OCI-LY3 (cell line): Measurements from ENCODE around the gene MAN1A1.

Source experiments
- H2AFZ ChIP-seq: fragments of 200-600, 300-600 bp; shearing (Covaris generic); 2 replicates; pipeline ENCODE4 v1.6.0; 2014; ENCODE audit warnings: antibody characterized with exemption, low read depth, low read length
- H3K27ac ChIP-seq: fragments of 200-600, 300-600 bp; sonication (generic); 2 replicates; pipeline ENCODE4 v1.5.1; 2014; ENCODE audit warnings: mild to moderate bottlenecking, low read length, moderate library complexity, mixed read lengths
- H3K27me3 ChIP-seq: fragments of 200-600, 300-600 bp; sonication (generic); 2 replicates; pipeline ENCODE4 v1.6.1; 2014; ENCODE audit warnings: low read depth, low read length, mixed read lengths
- H3K36me3 ChIP-seq: fragments of 200-600, 300-600 bp; sonication (generic); replicated peaks from 2 replicates; pipeline ENCODE3; 2014; ENCODE audit warnings: low read depth, low read length, mixed read lengths
- H3K4me1 ChIP-seq: fragments of 300-600, 200-600 bp; sonication (generic); 2 replicates; pipeline ENCODE4 v1.6.1; 2014; ENCODE audit warnings: low read length, mixed read lengths
- H3K4me2 ChIP-seq: fragments of 200-600, 300-600 bp; sonication (generic); 2 replicates; pipeline ENCODE4 v1.6.1; 2014; ENCODE audit warnings: low read length, mixed read lengths
- H3K4me3 ChIP-seq: fragments of 300-600, 200-600 bp; sonication (generic); 2 replicates; pipeline ENCODE4 v1.5.1; 2014; ENCODE audit warnings: antibody characterized with exemption, mild to moderate bottlenecking, low read length, moderate library complexity
- H3K79me2 ChIP-seq: fragments of 300-600, 200-600 bp; shearing (Covaris generic); 2 replicates; pipeline ENCODE4 v1.6.1; 2014; ENCODE audit warnings: mild to moderate bottlenecking, low read length, mixed read lengths
- H3K9ac ChIP-seq: fragments of 300-600, 200-600 bp; shearing (Covaris generic); 2 replicates; pipeline ENCODE4 v1.6.0; 2014; ENCODE audit warnings: mild to moderate bottlenecking, low read length, moderate library complexity
- H3K9me3 ChIP-seq: fragments of 200-600, 300-600 bp; shearing (Covaris generic); 2 replicates; pipeline ENCODE4 v1.6.1; 2014; ENCODE audit warnings: low read length, mixed read lengths; ENCODE audit not compliant: insufficient read depth
- H4K20me1 ChIP-seq: fragments of 200-600, 300-600 bp; sonication (generic); 2 replicates; pipeline ENCODE4 v1.6.1; 2016; ENCODE audit warnings: low read length, mixed read lengths; ENCODE audit not compliant: insufficient read depth
- EZH2phosphoT487 ChIP-seq: fragments of 200-600 bp; shearing (Covaris generic); IDR thresholded peaks from 2 replicates; pipeline ENCODE4 v1.6.1; 2018; ENCODE audit warnings: antibody characterized with exemption, mixed run types, low read depth
- TF ChIP-seq, protein P1 (sequence below): fragments of 200-600, 300-600 bp; sonication (generic); IDR thresholded peaks from 2 replicates; pipeline ENCODE4 v1.5.1; 2014; ENCODE audit warnings: antibody characterized with exemption, low read length, low read depth

Gene MAN1A1

DNA sequence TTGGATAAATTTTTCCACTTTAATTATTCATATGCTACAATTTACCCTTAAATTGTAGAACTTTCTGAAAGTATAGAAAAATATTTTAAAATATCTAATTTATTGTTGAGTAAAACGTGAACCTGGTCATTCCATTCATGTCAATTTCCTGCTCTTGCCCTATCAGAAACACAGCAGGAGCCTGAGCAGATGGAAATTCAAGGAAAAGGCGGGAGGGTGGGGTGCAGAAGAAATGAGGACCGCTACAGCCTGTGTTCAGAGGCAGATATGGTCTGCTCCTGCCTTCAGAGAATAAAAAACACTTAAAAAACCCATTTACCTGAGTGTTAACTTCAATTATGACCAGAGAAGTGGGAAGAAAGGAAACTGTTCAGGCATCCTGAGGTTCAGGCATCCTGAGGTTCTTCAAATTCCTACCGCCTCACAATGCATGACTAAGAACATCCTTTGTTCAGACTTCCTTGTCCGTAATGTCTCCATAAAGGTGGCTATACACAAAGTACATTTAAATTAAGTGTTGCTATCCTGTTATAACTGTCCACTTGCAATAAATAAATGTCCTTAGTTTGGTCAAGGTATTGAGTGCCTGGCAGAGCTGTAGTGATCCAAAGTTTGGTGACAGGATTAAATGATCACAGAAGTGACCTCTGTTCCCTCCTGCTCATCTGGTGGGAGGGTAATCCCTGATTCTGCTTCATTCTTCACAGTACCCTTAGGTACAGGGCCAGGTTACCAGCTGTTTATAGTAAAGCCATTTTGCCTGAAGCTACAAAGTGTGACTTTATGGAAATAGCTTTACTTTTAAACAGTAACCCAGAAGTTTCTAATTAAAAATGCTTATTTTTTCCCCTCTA is 109.1 kb downstream of the MAN1A1 start:
- no peak for TF ChIP-seq EZH2phosphoT487
- TF ChIP-seq, protein P1, sequence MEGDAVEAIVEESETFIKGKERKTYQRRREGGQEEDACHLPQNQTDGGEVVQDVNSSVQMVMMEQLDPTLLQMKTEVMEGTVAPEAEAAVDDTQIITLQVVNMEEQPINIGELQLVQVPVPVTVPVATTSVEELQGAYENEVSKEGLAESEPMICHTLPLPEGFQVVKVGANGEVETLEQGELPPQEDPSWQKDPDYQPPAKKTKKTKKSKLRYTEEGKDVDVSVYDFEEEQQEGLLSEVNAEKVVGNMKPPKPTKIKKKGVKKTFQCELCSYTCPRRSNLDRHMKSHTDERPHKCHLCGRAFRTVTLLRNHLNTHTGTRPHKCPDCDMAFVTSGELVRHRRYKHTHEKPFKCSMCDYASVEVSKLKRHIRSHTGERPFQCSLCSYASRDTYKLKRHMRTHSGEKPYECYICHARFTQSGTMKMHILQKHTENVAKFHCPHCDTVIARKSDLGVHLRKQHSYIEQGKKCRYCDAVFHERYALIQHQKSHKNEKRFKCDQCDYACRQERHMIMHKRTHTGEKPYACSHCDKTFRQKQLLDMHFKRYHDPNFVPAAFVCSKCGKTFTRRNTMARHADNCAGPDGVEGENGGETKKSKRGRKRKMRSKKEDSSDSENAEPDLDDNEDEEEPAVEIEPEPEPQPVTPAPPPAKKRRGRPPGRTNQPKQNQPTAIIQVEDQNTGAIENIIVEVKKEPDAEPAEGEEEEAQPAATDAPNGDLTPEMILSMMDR = no peak
- Histone ChIP-seq H3K79me2 (no peaks in the 10 kb centered on the region), H3K27me3 (no peaks in the 10 kb centered on the region), H3K4me3 (no peak overlapping the region), H3K9me3 (no peaks in the 10 kb centered on the region), H3K4me2 (no peak overlapping the region), H3K36me3 (no peaks in the 10 kb centered on the region), H2AFZ (no peak overlapping the region), H4K20me1 (no peaks in the 10 kb centered on the region), H3K9ac (no peak overlapping the region), H3K27ac (no peak overlapping the region), H3K4me1 (no peaks in the 10 kb centered on the region)

DNA sequence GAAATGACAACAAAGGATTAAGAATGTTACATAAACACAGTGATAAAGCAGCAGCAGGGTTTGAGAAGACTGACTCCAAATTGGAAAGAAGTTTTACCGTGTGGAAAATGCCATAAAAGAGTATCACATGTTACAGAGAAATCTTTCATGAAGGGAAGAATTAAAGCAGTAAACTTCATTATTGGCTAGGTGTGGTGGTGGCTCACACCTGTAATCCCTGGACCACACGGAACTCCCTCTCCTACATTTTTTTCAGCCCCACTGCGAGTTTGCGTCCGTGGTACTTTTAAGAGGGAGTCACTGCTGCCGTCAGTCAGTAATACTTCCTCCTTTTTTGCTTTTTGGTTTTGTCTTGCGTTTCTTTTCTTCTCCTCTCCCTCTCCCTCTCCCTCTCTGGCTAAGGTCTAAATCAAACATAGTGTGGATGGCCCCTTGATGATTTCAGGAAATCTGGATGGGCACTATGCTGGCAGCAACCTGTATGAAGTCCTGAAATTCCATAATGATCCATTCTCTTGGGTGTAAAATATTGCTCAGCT is 112.3 kb downstream of the MAN1A1 start:
- Histone ChIP-seq H3K36me3 (no peaks in the 10 kb centered on the region), H3K27me3 (no peaks in the 10 kb centered on the region), H3K4me3 (no peak overlapping the region), H3K4me2 (no peak overlapping the region), H3K9ac (no peak overlapping the region), H2AFZ (no peak overlapping the region), H3K4me1 (no peaks in the 10 kb centered on the region), H3K27ac (no peak overlapping the region), H3K79me2 (no peaks in the 10 kb centered on the region), H3K9me3 (no peaks in the 10 kb centered on the region), H4K20me1 (no peaks in the 10 kb centered on the region)
- TF ChIP-seq, protein P1 = no peak

DNA sequence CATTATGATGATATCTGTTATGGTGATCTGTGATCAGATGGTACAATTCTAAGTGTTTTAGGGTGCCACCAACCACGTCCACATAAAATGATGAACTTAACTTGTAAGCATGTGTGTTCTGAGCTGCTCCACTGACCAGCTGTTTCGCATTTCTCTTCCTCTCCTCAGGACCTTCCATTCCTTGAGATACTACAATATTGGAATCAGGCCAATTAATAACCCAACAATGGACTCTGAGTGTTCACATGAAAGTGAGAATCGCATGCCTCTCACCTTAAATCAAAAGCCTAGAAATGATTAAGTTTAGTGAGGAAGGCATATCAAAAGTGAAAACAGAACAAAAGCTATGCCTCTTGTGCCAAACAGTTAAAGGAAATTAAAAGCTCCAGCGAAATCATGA is 114.6 kb downstream of the MAN1A1 start:
- Histone ChIP-seq H3K4me3 (no peak overlapping the region), H3K27ac (no peak overlapping the region), H3K4me2 (no peak overlapping the region), H3K4me1 (no peaks in the 10 kb centered on the region), H3K9ac (no peak overlapping the region), H4K20me1 (no peaks in the 10 kb centered on the region), H3K9me3 (no peaks in the 10 kb centered on the region), H2AFZ (no peak overlapping the region), H3K79me2 (no peaks in the 10 kb centered on the region), H3K27me3 (no peaks in the 10 kb centered on the region), H3K36me3 (no peaks in the 10 kb centered on the region)
- no peak for TF ChIP-seq EZH2phosphoT487
- TF ChIP-seq, protein P1 = no peak

DNA sequence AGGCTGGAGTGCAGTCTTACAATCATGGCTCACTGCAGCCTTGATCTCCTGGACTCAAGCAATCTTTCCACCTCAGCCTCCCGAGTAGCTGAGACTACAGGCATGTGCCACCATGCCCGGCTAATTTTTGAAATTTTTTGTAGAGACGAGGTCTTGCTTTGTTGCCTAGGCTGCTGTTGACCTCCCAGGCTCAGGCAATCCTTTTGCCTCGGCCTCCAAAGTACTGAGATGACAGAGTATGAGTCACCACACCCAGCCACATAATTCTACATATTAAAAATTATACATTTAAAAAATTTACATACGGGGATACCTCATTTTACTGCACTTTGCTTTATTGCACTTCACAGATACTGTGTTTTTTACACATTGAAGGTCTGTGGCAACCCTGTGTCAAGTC is 115.1 kb downstream of the MAN1A1 start:
- TF ChIP-seq, protein P1 = no peak
- TF ChIP-seq EZH2phosphoT487 = no peak
- Histone ChIP-seq H3K4me3 (no peak overlapping the region), H2AFZ (no peak overlapping the region), H3K4me2 (no peak overlapping the region), H3K4me1 (no peaks in the 10 kb centered on the region), H4K20me1 (no peaks in the 10 kb centered on the region), H3K9me3 (no peaks in the 10 kb centered on the region), H3K27ac (no peak overlapping the region), H3K9ac (no peak overlapping the region), H3K36me3 (no peaks in the 10 kb centered on the region), H3K79me2 (no peaks in the 10 kb centered on the region), H3K27me3 (no peaks in the 10 kb centered on the region)
